ENCODE data around the gene C1D. TPM values are rescaled to one million over a fixed set of nuclear protein-coding genes. Genes with fewer than 3 reads are reported as not detected.
"Not testable (repeated sequence)": the region's sequence is repeated elsewhere in the genome, so short reads cannot be mapped to it uniquely, and the experiment has no call there.

Gene C1D
- polyA plus RNA-seq, 4 donors: 45.3 to 59.8 (median 51.1) TPM

- DNase-seq (ENCODE audit: low read depth in 4 of 4, low spot score in 3 of 4): no peak
Measured at GRCh38 chr2:68018727-68019126, 44.1 kb downstream of the C1D start.

- no peak for DNase-seq (ENCODE audit: low read depth in 4 of 4, low spot score in 3 of 4)
Measured at GRCh38 chr2:68009526-68009925, 53.3 kb downstream of the C1D start.

GRCh38 chr2:68000170-68000825, 62.5 kb downstream of the C1D start:
- DNase-seq (ENCODE audit: low read depth in 4 of 4, low spot score in 3 of 4): no peak

GRCh38 chr2:67999332-67999731, 63.5 kb downstream of the C1D start:
- no peak for DNase-seq (ENCODE audit: low read depth in 4 of 4, low spot score in 3 of 4)

GRCh38 chr2:67997903-67998302, 64.9 kb downstream of the C1D start:
- DNase-seq (ENCODE audit: low read depth in 4 of 4, low spot score in 3 of 4): no peak

GRCh38 chr2:67997528-67997900, 65.3 kb downstream of the C1D start:
- DNase-seq (ENCODE audit: low read depth in 4 of 4, low spot score in 3 of 4): no peak

GRCh38 chr2:67996772-67997527, 65.9 kb downstream of the C1D start:
- no peak for DNase-seq (ENCODE audit: low read depth in 4 of 4, low spot score in 3 of 4)

GRCh38 chr2:67994716-67995115, 68.1 kb downstream of the C1D start:
- no peak for DNase-seq (ENCODE audit: low read depth in 4 of 4, low spot score in 3 of 4)

GRCh38 chr2:67994069-67994468, 68.7 kb downstream of the C1D start:
- DNase-seq (ENCODE audit: low read depth in 4 of 4, low spot score in 3 of 4): not testable (repeated sequence)

GRCh38 chr2:67993329-67993728, 69.5 kb downstream of the C1D start:
- DNase-seq (ENCODE audit: low read depth in 4 of 4, low spot score in 3 of 4): no peak

- DNase-seq (ENCODE audit: low read depth in 4 of 4, low spot score in 3 of 4): no peak
Measured at GRCh38 chr2:67991456-67991855, 71.3 kb downstream of the C1D start.

Other genes starting within 250 kb of the C1D start
- 10 to 100 TPM; 11.1 to 19.9 (median 17.0) TPM for gene PNO1, start 94.9 kb upstream of the C1D start, polyA plus RNA-seq (ENCODE audit: insufficient read length in 4 of 4)
- 10 to 100 TPM; 55.7 to 76.1 (median 71.3) TPM for gene PPP3R1, start 189.5 kb upstream of the C1D start, polyA plus RNA-seq (ENCODE audit: insufficient read length in 4 of 4)

Data from left renal pelvis (tissue), 4 donors.